ENCODE measurements around the gene UBR3.
"Not testable (repeated sequence)": the region's sequence is repeated elsewhere in the genome, so short reads cannot be mapped to it uniquely, and the experiment has no call there.

Gene UBR3

DNA sequence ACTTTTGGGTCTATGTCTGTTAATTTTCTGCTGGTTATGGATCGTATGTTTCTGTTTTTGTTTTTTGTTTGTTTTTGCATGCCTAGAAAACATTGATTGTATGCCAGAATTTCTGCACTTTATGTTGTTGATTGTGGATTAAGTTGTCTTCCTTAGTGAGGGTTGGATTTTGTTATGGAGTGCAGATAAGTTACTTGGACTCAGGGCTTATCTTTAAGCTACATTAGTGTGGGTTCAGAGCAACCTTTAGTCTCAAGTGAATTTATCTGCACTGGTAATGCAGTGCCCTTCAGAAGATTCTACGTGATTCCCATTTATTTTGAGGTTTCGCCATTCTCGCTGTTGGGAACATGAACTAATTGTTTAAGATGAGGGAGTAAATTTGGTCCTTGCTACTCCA is 32.9 kb downstream of the UBR3 start:
- H3K4me3 ChIP-seq (ENCODE audit: low read depth, low read length) = no peak overlapping the region
- TF ChIP-seq, protein P1, sequence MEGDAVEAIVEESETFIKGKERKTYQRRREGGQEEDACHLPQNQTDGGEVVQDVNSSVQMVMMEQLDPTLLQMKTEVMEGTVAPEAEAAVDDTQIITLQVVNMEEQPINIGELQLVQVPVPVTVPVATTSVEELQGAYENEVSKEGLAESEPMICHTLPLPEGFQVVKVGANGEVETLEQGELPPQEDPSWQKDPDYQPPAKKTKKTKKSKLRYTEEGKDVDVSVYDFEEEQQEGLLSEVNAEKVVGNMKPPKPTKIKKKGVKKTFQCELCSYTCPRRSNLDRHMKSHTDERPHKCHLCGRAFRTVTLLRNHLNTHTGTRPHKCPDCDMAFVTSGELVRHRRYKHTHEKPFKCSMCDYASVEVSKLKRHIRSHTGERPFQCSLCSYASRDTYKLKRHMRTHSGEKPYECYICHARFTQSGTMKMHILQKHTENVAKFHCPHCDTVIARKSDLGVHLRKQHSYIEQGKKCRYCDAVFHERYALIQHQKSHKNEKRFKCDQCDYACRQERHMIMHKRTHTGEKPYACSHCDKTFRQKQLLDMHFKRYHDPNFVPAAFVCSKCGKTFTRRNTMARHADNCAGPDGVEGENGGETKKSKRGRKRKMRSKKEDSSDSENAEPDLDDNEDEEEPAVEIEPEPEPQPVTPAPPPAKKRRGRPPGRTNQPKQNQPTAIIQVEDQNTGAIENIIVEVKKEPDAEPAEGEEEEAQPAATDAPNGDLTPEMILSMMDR (IDR thresholded peaks at IDR 0.05; ENCODE audit: insufficient read depth, low read depth, low read length, missing control alignments) = no peak
- no peak for DNase-seq (ENCODE audit: low read depth)

DNA sequence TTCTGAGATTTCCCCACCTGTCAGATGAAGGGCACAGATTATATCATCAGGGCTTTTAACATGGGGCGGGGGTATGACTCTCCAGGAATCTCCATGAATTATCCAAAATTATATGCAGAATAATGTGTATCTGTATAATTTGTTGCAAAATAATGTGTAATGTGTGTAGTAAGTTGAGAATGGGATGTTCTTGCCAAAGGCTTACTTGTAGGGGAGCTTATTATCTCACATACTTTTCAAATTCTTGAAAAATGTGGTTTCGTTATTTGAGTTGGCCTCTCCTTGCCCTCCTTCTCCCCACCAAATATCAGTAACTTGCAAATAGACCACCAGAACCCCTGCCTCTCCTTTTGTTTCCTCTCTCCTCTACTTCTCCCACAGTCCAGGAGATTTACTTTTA is 35.6 kb downstream of the UBR3 start:
- no peak for DNase-seq (ENCODE audit: low read depth)
- TF ChIP-seq, protein P1 (IDR thresholded peaks at IDR 0.05; ENCODE audit: insufficient read depth, low read depth, low read length, missing control alignments) = no peak
- H3K4me3 ChIP-seq (ENCODE audit: low read depth, low read length) = no peak overlapping the region

GRCh38 chr2:169865492-169865891 is 38.2 kb downstream of the UBR3 start:
- no peak for DNase-seq (ENCODE audit: low read depth)
- H3K4me3 ChIP-seq (ENCODE audit: low read depth, low read length) = no peak overlapping the region
- TF ChIP-seq, protein P1 (IDR thresholded peaks at IDR 0.05; ENCODE audit: insufficient read depth, low read depth, low read length, missing control alignments) = no peak

GRCh38 chr2:169866230-169866629 is 39.0 kb downstream of the UBR3 start:
- not testable (repeated sequence) for DNase-seq (ENCODE audit: low read depth); H3K4me3 ChIP-seq (ENCODE audit: low read depth, low read length)

DNA sequence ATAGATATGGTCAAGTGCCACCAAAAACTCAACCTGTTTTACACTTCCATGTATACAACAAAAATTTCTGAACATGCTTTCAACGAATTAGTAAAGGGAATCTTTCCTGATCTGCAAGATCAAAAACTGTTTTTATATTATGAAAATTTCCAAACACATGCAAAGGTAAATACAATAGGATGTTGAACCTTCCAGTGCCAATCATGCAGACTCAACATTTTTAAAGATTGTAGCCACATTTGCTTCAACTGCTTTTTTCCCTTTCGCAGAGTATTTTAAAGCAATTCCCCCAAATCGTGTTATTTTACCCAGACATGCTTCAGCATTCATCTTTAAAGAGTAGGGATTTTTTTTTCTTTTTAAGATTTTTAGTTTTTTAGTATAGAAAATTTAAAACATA is 40.3 kb downstream of the UBR3 start:
- no peak for DNase-seq (ENCODE audit: low read depth)
- TF ChIP-seq, protein P1 (IDR thresholded peaks at IDR 0.05; ENCODE audit: insufficient read depth, low read depth, low read length, missing control alignments) = no peak
- no peak overlapping the region for H3K4me3 ChIP-seq (ENCODE audit: low read depth, low read length)

DNA sequence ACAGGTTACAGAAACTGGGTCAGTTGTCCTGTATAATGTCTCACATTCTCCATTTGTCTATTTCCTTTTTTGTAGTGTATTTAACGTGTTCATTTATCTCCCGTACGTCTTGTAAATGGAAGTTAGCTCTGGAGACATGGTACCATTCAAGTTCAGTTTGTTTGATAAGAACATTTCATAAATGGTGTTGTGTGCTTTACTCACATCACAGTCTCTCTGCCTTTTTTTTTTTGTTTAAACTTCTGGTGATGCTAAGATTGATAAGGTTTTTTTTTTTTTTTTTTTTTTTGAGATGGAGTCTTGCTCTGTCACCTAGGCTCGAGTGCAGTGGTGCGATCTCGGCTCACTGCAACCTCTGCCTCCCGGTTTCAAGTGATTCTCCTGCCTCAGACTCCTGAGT is 41.7 kb downstream of the UBR3 start:
- no peak overlapping the region for H3K4me3 ChIP-seq (ENCODE audit: low read depth, low read length)
- TF ChIP-seq, protein P1 (IDR thresholded peaks at IDR 0.05; ENCODE audit: insufficient read depth, low read depth, low read length, missing control alignments) = no peak
- no peak for DNase-seq (ENCODE audit: low read depth)

DNA sequence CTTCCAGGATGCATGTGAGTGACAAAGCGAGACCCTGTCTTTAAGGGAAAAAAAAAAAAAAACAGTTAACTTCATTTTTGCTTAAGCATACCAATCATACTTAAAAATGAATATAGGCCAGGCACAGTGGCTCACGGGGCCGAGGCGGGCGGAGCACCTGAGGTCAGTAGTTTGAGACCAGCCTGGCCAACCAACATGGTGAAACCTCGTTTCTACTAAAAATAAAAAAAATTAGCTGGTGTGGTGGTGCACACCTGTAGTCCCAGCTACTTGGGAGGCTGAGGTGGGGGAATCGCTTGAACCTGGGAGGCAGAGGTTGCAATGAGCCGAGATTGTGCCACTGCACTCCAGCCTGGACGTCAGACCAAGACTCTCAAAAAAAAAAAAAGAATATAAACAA is 44.1 kb downstream of the UBR3 start:
- H3K4me3 ChIP-seq (ENCODE audit: low read depth, low read length); DNase-seq (ENCODE audit: low read depth): not testable (repeated sequence)

GRCh38 chr2:169871994-169872393 is 44.7 kb downstream of the UBR3 start:
- TF ChIP-seq, protein P1 (IDR thresholded peaks at IDR 0.05; ENCODE audit: insufficient read depth, low read depth, low read length, missing control alignments) = no peak

More at GRCh38 chr2:169871994-169872393, 44.7 kb downstream of the UBR3 start:
- DNase-seq (ENCODE audit: low read depth) = no peak
- H3K4me3 ChIP-seq (ENCODE audit: low read depth, low read length) = no peak overlapping the region
